ENCODE data around the gene ARHGAP9.
"Not testable (repeated sequence)": the region's sequence is repeated elsewhere in the genome, so short reads cannot be mapped to it uniquely, and the experiment has no call there.

The ARHGAP9 gene

GRCh38 chr12:57517187-57517586, 37.5 kb upstream of the ARHGAP9 start:
- no peak for DNase-seq (ENCODE audit: low spot score)

- DNase-seq (ENCODE audit: low spot score): no peak
Observed at GRCh38 chr12:57516617-57517153, 37.0 kb upstream of the ARHGAP9 start.

GRCh38 chr12:57515934-57516541, 36.4 kb upstream of the ARHGAP9 start:
- DNase-seq (ENCODE audit: low spot score): no peak

GRCh38 chr12:57515408-57515933, 35.8 kb upstream of the ARHGAP9 start:
- DNase-seq (ENCODE audit: low spot score): no peak

- no peak for DNase-seq (ENCODE audit: low spot score)
Observed at GRCh38 chr12:57514720-57515407, 35.2 kb upstream of the ARHGAP9 start.

GRCh38 chr12:57514246-57514645, 34.6 kb upstream of the ARHGAP9 start:
- DNase-seq (ENCODE audit: low spot score): not testable (repeated sequence)

GRCh38 chr12:57513677-57514076, 34.0 kb upstream of the ARHGAP9 start:
- not testable (repeated sequence) for DNase-seq (ENCODE audit: low spot score)

- DNase-seq (ENCODE audit: low spot score): no peak
Observed at GRCh38 chr12:57513266-57513665, 33.6 kb upstream of the ARHGAP9 start.

GRCh38 chr12:57512665-57513064, 33.0 kb upstream of the ARHGAP9 start:
- DNase-seq (ENCODE audit: low spot score): no peak

- no peak for DNase-seq (ENCODE audit: low spot score)
Observed at GRCh38 chr12:57511588-57512325, 32.1 kb upstream of the ARHGAP9 start.

- DNase-seq (ENCODE audit: low spot score): no peak
Observed at GRCh38 chr12:57511161-57511560, 31.5 kb upstream of the ARHGAP9 start.

GRCh38 chr12:57507796-57508195, 28.1 kb upstream of the ARHGAP9 start:
- DNase-seq (ENCODE audit: low spot score): not testable (repeated sequence)

GRCh38 chr12:57506541-57506940, 26.9 kb upstream of the ARHGAP9 start:
- not testable (repeated sequence) for DNase-seq (ENCODE audit: low spot score)

- DNase-seq (ENCODE audit: low spot score): not testable (repeated sequence)
Observed at GRCh38 chr12:57502311-57502969, 22.8 kb upstream of the ARHGAP9 start.

- DNase-seq (ENCODE audit: low spot score): no peak
Observed at GRCh38 chr12:57500213-57500612, 20.5 kb upstream of the ARHGAP9 start.

GRCh38 chr12:57498571-57498970, 18.9 kb upstream of the ARHGAP9 start:
- DNase-seq (ENCODE audit: low spot score): no peak

GRCh38 chr12:57498132-57498502, 18.5 kb upstream of the ARHGAP9 start:
- no peak for DNase-seq (ENCODE audit: low spot score)

- no peak for DNase-seq (ENCODE audit: low spot score)
Observed at GRCh38 chr12:57497223-57498131, 17.8 kb upstream of the ARHGAP9 start.

GRCh38 chr12:57496822-57497221, 17.2 kb upstream of the ARHGAP9 start:
- no peak for DNase-seq (ENCODE audit: low spot score)

- not testable (repeated sequence) for DNase-seq (ENCODE audit: low spot score)
Observed at GRCh38 chr12:57495051-57495701, 15.5 kb upstream of the ARHGAP9 start.

Data from CD4-positive, alpha-beta T cell treated with Interleukin-6 at 100 ng/mL for 8 hours (primary cell).